Measurements from ENCODE around the gene PRR29.
A peak's percentile ranks its signal among the peaks of the same experiment; 100 is the strongest.

PRR29 gene

GRCh38 chr17:63998050-63998720, at the start of gene PRR29:
Gene PRR29 (plus strand): TSS chr17:63998351. CDS start chr17:63998365, 14 bp downstream.
- peak; percentile 64 for DNase-seq
- in situ Hi-C loops (cut with MboI; ENCODE audit: low pct_unique_long_range_greater_than_20kb, low sequenced_read_pairs): no loop called here

GRCh38 chr17:63948521-63948920, 49.6 kb upstream of the PRR29 start:
- DNase-seq: no peak
- in situ Hi-C loops (cut with MboI; ENCODE audit: low pct_unique_long_range_greater_than_20kb, low sequenced_read_pairs): no loop called here

GRCh38 chr17:63949576-63950250, 48.4 kb upstream of the PRR29 start:
- in situ Hi-C loops (cut with MboI; ENCODE audit: low pct_unique_long_range_greater_than_20kb, low sequenced_read_pairs): no loop called here
- no peak for DNase-seq

GRCh38 chr17:63950940-63951907, 46.9 kb upstream of the PRR29 start:
- no peak for DNase-seq
- in situ Hi-C loops (cut with MboI; ENCODE audit: low pct_unique_long_range_greater_than_20kb, low sequenced_read_pairs): no loop called here

GRCh38 chr17:63954402-63955063, 43.6 kb upstream of the PRR29 start:
- DNase-seq: peak; percentile 53
- in situ Hi-C loops (cut with MboI; ENCODE audit: low pct_unique_long_range_greater_than_20kb, low sequenced_read_pairs): no loop called here

GRCh38 chr17:63955232-63955631, 42.9 kb upstream of the PRR29 start:
- in situ Hi-C loops (cut with MboI; ENCODE audit: low pct_unique_long_range_greater_than_20kb, low sequenced_read_pairs): no loop called here
- no peak for DNase-seq

- DNase-seq: no peak
- in situ Hi-C loops (cut with MboI; ENCODE audit: low pct_unique_long_range_greater_than_20kb, low sequenced_read_pairs): no loop called here
These were observed 42.4 kb upstream of the PRR29 start for GRCh38 chr17:63955791-63956190.

GRCh38 chr17:63956296-63956920, 41.7 kb upstream of the PRR29 start:
- no peak for DNase-seq
- in situ Hi-C loops (cut with MboI; ENCODE audit: low pct_unique_long_range_greater_than_20kb, low sequenced_read_pairs): no loop called here

- in situ Hi-C loops (cut with MboI; ENCODE audit: low pct_unique_long_range_greater_than_20kb, low sequenced_read_pairs): no loop called here
- DNase-seq: no peak
These were observed 38.1 kb upstream of the PRR29 start for GRCh38 chr17:63960006-63960405.

GRCh38 chr17:63960430-63960829, 37.7 kb upstream of the PRR29 start:
- no peak for DNase-seq
- in situ Hi-C loops (cut with MboI; ENCODE audit: low pct_unique_long_range_greater_than_20kb, low sequenced_read_pairs): no loop called here

GRCh38 chr17:63961355-63962212, 36.6 kb upstream of the PRR29 start:
- DNase-seq: no peak
- in situ Hi-C loops (cut with MboI; ENCODE audit: low pct_unique_long_range_greater_than_20kb, low sequenced_read_pairs): no loop called here

- in situ Hi-C loops (cut with MboI; ENCODE audit: low pct_unique_long_range_greater_than_20kb, low sequenced_read_pairs): no loop called here
- no peak for DNase-seq
These were observed 35.8 kb upstream of the PRR29 start for GRCh38 chr17:63962298-63962744.

- in situ Hi-C loops (cut with MboI; ENCODE audit: low pct_unique_long_range_greater_than_20kb, low sequenced_read_pairs): no loop called here
- DNase-seq: no peak
These were observed 35.0 kb upstream of the PRR29 start for GRCh38 chr17:63963123-63963522.

- in situ Hi-C loops (cut with MboI; ENCODE audit: low pct_unique_long_range_greater_than_20kb, low sequenced_read_pairs): no loop called here
- DNase-seq: no peak
These were observed 31.4 kb upstream of the PRR29 start for GRCh38 chr17:63966646-63967264.

- no peak for DNase-seq
- in situ Hi-C loops (cut with MboI; ENCODE audit: low pct_unique_long_range_greater_than_20kb, low sequenced_read_pairs): no loop called here
These were observed 30.2 kb upstream of the PRR29 start for GRCh38 chr17:63967953-63968352.

- in situ Hi-C loops (cut with MboI; ENCODE audit: low pct_unique_long_range_greater_than_20kb, low sequenced_read_pairs): no loop called here
- no peak for DNase-seq
These were observed 28.9 kb upstream of the PRR29 start for GRCh38 chr17:63969278-63969677.

- in situ Hi-C loops (cut with MboI; ENCODE audit: low pct_unique_long_range_greater_than_20kb, low sequenced_read_pairs): no loop called here
These were observed 25.4 kb upstream of the PRR29 start, which contains the start of gene SCN4A for GRCh38 chr17:63972796-63973195. Gene SCN4A (minus strand): TSS chr17:63972918. CDS start chr17:63972841, 77 bp downstream.

More at GRCh38 chr17:63972796-63973195, 25.4 kb upstream of the PRR29 start, which contains the start of gene SCN4A:
- DNase-seq: no peak
